ENCODE data around the gene GCNT2.
"Not testable (repeated sequence)": the region's sequence is repeated elsewhere in the genome, so short reads cannot be mapped to it uniquely, and the experiment has no call there.

The GCNT2 gene

DNA sequence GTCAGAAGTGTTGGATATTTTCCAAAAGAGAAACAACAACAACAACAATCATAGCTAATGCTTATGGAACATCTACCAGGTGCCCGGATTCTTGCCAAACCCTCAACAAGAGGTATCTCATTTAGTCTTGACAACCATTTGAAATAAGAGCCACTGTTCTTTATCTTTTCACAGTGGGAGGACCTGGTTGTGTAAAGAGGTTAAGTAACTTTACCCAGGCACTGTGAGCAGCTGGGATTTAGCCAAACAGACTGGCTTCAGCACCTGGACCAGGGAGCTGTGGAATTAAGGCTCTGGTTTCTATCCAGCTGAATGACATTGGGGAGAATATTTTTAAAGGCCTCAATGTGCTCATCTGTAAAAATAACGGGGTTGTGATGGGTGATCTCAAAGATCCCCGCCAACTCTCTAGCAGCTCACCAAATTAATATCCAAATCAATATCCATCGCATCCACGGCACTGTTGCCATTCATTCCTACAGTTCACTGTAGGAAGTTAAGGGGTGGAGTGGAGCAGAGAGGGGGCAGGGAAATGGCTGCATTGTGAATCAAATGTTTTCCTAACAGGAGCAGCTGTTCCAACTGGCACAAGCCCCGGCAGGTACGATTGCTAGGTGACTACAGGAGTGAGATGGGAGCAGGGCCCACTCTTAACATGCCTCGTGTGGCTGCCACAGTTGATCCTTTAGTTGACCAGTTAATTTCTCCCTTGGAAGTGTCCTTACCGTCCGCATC, 61.8 kb downstream of the GCNT2 start:
- DNase-seq = no peak

DNA sequence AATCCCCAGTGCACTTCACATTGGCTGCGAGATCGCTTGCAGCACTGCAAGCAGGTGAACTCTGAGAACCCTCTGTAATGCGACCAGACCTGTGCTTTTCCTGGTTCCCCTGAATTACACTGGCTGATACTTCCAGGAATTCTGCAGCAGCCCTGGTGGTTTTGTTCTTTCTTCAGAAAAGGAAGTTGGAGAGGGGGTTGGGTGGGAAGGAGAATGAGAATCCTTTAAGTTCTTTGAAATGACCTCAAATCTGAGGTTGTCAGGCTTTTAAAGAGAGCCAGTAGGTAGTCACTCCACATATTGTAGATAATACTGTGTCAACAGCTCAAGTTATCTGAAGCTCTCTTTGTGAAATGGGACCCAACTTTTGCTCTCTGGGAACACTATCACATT, 62.4 kb downstream of the GCNT2 start:
- no peak for DNase-seq

DNA sequence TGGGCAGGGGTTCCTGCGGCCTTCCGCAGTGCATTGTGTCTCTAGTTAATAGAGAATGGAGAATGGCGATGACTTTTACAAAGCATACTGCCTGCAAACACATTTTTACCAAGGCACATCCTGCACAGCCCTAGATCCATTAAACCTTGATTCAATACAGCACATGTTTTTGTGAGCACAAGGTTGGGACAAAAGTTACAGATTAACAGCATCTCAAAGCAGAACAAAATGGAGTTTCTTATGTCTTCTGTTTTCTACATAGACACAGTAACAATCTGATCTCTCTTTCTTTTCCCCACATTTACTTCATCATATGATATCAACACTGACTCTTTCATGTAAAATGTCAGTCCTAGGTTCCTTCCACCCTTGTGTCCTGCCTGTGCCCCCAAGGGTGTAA, 63.5 kb downstream of the GCNT2 start:
- no peak for DNase-seq

DNA sequence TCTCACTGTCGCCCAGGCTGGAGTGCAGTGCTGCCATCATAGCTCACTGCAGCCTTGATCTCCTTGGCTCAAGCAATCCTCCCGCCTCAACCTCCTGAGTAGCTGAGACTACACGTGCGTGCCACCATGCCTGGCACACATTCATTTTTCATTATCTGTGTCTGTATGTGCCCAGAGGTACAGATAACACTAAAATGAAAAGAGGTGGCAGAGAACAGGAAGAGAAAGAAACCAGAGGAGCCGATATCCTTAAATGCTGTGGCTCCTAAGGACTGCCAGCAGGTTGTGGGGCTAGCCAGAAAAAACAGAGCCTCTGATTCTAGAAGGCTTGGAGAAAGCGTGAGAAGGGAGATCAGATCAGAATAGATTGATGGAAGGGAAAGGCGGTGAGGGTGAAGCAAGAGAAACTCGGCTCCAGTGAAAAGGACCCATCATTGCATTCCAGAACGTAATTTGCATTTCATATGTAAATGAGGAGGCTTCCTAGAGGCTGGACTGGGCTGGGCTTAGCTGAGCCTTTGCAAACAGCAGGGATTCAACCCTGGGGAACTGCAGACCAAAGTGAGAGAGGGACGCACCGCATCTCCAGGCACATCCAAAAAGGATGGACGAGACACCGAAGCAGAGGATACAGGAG, 64.2 kb downstream of the GCNT2 start:
- no peak for DNase-seq

DNA sequence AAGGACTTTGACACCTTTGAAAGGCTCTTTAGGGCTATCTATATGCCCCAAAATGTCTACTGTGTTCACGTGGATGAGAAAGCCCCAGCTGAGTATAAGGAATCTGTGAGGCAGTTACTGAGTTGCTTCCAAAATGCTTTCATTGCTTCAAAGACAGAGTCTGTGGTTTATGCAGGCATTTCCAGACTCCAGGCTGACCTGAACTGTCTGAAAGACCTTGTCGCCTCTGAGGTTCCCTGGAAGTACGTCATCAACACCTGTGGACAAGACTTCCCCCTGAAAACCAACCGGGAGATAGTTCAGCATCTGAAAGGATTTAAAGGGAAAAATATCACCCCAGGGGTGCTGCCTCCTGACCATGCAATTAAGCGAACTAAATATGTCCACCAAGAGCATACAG, 65.2 kb downstream of the GCNT2 start:
- DNase-seq = no peak

DNA sequence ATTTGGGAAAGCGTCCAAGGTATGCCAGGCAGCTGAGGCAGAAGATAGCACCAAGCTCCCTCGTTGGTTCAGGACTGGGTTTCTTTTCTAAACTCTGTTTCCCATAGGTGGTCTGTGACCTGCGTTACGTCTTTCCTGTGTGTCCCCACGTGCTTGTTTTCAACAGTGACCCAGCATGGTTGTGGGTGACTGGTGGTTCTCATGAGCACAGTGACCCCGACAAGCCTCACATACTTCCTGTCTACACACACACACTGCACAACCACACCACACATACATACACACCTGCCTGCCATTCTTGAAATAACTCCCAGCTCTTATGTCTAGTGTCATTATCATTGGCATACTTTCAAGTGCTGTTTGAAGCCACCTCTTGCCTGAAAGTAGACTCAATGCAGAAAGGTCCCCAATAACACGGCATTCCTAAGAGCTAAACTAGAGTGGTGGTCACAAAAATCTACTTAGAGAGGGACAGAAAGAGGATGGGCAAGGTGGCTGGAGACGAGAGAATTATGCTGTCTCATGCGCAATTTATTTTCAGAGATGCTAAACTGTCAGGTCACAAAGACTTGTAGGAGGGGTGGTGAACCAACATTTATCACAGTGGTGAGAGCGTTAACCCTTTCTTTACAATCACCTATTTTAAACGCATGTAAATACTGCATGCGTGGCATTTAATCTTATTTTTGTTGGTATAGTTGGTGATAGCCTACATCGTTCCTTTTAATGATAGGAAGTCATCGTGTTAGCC, 66.7 kb downstream of the GCNT2 start:
- no peak for DNase-seq

DNA sequence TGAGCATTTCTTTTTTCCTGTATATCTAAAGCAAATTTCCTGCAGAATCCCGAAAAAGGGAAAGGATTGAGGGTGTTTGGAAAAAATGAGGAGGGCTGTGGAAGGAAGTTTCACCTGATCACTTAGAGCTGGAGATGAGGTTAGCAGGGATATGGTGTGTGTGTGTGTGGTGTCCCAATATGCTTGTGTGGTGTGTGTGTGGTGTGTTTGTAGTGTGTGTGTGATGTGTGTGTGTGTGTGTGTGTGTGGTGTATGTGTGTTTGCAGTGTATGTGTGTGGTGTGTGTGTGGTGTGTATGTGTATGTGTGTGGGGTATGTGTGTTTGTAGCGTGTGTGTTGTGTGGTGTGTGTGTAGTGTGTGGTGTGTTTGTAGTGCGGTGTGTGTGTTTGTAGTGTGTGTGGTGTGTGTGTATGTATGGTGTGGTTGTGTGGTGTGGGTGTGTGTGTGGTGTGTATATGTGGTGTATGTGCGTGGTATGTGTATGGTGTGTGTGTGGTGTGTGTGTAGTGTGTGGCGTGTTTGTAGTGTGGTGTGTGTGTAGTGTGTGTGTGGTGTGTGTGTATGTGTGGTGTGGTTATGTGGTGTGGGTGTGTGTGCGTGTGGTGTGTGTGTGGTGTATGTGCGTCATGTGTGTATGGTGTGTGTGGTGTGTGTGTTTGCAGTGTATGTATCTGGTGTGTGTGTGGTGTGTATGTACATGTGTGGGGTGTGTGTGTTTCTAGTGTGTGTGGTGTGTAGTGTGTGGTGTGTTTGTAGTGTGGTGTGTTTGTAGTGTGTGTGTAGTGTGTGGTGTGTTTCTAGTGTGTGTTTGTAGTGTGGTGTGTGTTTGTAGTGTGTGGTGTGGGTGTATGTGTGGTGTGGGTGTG, 67.6 kb downstream of the GCNT2 start:
- DNase-seq = no peak

DNA sequence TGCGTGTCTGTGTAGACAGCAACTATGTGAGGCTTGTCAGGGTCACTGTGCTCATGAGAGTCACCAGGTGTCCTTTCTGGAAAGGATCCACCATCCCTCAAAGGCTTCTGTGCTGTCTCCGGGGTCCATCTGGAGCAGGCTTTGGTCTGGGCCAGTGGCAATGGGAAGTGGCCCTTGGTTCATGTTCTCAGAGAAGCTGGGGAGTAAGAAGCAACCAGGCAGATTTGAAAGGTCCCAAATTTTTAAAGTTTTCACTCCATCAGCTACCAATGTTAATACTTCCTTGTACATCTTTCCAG, 68.2 kb downstream of the GCNT2 start:
- no peak for DNase-seq

DNA sequence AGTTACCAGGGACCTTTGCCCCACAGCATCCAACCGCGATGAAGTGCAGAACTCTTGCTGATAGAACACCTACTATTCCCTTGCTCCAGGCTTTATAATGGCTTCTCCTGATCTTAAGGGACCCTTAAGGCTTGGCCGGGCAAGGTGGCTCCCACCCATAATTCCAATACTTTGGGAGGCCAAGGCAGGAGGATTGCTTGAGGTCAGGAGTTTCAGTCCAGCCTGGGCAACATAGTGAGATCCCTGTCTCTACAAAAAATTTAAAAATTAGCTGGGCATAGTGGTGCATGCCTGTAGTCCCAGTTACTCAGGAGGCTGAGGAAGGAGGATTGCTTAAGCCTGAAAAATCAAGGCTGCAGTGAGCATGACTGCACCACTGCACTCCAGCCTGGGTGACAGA, 68.8 kb downstream of the GCNT2 start:
- no peak for DNase-seq

DNA sequence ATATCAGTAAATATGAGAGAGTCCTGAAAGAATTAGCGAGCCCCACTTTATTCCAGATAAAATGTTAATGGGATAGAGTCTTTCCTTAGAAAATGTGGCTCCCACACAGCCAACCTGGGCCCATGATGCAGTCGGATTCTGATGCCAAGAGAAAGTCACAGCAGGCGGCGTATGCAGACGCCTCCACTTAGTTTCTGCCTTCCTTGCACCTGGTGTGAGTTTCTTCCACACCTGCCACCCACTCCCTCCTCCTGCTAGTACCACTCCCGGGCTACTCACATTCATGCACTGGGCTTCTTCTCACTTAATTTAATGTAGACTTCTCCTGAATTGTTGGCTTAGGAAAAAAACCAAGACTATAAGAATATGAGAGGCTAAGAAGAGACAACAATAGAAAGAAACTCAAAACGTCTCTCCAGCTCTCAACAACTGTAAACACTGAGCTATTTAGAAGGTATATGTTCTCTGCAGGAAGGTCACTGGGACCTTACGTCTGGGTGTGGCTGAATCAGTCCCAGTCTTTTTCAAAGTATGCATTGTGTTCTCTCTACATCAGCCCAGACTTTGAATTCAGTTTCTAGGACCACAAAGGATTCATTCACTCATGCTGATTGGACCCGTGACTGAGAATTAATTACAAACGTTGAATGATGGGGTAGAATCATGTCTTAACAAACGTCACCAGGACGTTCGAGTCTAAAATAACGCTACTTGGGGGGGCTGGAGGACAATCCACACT, 70.4 kb downstream of the GCNT2 start:
- DNase-seq = no peak

DNA sequence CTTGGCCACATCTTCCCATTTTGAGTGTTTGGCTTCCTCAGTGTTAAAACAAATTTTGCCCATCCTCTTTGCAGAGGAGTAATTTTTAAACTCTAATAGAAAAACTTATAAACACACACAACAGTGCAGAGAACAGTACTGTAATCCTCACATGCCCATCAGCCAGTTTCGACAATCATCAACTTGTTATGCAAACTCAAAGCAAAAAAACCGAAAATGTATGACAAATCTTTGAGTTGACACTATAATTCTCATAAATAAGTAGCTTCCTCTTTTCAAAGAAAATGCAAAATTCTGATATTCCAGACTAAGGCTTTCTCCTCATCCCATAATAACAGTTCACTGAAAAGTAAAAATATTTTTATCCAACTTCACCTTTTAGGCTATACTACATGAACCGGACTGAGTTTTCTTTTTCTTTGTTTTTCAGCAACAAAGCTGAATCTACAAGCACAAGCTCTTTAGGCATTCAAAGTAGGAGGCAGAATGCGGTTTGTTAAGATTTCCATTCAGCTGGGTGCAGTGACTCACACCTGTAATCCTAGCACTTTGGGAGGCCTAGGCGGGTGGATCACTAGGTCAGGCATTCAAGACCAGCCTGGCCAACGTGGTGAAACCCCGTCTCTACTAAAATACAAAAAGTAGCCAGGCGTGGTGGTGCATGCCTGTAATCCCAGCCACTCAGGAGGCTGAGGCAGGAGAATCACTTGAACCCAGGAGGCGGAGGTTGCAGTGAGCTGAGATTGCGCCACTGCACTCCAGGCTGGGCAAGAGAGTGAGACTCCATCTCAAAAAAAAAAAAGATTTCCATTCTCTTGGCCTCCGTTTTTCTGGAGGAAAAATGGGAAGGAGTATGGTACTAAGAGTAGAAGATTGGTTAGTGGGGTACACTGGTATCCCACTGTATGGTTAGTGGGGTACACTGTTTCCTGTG, 74.8 kb downstream of the GCNT2 start:
- no peak for DNase-seq

DNA sequence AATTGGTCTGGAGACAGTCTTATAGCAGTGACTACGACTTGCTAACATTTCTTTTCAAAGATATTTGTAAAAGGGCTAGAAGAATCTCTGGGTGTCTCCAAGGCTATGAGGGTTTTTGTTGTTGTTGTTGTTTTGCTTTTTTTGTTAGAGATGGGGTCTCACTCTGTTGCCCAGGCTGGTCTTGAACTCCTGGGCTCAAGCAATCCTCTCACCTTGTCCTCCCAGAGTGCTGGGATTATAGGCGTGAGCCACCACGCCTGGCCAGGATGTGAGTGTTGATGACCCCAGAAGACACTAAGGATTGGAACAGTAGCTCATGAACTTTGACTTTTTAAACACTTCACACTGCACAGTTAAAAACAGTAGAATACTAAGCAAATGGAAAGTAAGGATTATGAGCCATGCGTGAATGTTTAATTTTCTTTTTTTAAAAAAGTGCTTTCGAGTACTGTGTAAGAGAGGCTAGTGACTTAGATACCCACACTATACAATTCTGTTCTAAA, 76.4 kb downstream of the GCNT2 start:
- no peak for DNase-seq

DNA sequence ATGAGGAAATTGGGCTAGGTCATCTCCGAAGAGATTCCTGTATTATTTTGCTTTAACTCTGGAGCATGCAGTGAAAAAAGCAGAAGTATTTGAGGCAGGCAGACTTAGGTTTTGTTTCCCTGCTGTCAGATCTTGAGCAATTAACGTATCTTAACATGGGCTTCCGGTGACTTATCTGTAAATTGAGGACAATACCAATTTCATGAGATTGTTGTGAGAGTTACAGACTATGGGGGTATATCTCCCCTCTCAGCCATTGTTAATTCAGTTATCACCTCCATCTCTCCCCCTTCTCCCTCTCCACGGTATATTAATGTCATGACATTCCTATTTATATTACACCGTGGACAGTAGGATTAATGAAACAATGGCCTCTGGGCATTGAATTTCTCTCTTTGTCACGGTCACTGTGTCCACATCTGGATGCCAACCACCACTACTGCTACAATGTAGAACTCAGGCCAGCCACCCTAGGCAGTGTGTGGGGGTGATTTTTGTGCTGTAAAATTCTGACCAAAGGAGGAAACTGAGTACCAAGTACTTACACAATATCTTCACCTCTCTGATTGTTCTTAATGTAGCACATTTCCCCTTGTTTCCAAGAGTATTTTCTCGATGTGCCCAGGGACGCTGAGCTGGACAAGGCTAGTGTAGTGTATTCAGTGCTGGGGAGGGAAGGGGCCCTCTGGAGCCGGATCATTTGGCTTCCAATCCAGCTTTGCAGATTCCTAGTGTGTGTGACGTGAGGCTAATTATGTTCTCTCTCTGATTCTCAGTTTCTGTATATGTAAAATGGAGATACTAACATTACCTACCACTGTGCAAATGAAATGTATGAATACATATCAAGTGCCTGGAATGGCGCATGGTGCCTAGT, 77.2 kb downstream of the GCNT2 start:
- DNase-seq = no peak

DNA sequence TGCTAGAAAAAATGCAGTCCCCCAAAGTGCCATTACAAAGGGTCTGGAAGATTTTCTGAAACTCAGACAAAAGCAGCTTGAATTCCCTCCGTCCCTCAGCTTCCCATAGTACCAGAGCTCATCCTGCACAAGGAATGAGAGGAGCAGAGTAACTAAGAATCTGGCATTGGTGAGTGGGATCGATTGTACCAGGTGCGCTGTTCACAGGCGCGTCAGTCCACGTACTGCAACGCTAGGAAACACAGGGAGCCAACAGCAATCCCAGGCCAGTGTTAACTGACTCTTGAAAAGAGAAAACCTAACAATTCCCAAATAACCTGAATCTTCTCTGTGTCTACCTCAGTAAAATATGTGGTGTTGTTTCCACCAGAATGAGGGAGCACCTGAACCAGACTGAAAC, 77.9 kb downstream of the GCNT2 start:
- no peak for DNase-seq

DNA sequence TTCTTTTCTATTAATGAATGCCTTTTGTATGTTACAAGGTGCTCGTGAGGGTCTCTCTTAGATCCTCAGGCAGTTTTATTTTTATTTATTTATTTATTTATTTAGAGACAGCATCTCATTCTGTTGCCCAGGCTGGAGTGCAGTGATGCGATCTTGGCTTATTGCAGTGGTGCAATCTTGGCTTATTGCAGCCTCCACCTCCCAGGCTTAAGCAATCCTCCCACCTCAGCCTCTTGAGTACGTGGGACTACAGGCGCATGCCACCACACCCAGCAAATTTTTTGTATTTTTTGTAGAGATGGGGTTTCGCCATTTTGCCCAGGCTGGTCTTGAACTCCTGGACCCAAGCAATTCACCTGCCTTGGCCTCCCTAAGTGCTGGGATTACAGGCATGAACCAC, 79.5 kb downstream of the GCNT2 start:
- DNase-seq = not testable (repeated sequence)

DNA sequence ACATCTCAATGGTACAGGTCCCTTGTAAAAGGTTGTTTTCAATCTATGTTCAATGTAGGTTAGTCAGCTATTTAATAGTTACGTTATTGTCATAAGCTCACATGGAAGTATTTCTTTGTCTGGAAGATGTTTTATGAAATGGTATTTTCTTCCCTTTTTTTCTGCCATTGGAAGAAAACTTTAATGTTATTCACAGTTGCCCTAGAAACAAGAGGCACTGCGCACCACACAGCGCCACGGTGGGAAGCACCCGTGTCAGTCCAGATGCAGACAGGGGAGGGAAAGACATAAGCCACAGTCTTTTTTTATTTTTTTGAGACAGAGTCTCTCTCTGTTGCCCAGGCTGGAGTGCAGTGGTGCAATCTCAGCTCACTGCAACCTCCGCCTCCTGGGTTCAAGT, 82.1 kb downstream of the GCNT2 start:
- no peak for DNase-seq

DNA sequence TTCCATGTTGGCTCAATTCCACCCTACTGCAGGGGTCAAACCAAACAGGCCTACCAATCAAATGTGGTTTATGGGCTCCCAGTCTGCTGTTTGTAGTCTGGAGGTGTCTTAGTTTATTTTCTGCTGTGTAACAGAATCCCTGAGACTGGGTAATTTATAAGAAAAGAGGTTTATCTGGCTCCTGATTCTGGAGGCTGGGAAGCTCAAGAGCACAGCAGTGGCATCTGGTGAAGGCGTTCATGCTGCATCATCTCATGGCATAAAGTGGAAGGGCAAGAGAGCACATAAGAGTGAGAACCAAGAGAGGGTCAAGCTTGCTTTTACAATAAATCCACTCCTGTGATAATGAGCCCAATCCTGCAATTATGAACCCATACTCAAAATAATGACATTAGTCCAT, 87.9 kb downstream of the GCNT2 start:
- DNase-seq = no peak

DNA sequence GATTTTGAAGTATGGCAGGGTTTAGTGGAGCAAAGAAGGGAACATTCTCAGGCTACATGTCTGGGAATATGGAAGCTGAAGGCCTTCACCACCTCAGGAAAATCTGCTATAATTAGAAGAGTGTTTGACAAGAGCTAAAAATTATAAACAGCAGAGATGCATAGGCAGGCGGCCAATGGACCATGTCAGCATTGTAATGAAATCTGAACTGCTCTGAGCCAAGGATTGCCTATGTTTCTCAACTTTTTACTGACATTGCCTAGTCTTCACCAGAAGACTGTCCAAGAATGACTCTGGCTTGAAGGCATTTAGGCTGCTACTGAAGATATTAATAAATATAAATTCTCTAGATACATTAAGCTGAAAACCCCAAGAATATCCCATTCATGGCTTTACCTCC, 89.1 kb downstream of the GCNT2 start:
- DNase-seq = no peak

DNA sequence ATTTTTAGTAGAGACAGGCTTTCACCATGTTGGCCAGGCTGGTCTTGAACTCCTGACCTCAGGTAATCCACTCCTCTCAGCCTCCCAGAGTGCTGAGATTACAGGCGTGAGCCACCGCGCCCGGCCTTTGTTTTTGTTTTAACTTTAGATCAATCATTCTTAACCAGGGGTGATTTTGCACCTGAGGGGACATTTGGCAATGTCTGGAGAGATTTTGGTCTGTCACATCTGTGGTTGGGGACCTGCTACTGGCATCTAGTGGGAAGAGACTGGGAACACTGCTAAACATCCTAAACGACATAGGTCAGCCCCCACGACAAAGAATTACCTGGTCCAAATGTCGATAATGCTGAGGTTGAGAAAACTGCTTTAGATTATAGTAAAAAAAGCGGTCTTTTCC, 91.0 kb downstream of the GCNT2 start:
- DNase-seq = no peak

DNA sequence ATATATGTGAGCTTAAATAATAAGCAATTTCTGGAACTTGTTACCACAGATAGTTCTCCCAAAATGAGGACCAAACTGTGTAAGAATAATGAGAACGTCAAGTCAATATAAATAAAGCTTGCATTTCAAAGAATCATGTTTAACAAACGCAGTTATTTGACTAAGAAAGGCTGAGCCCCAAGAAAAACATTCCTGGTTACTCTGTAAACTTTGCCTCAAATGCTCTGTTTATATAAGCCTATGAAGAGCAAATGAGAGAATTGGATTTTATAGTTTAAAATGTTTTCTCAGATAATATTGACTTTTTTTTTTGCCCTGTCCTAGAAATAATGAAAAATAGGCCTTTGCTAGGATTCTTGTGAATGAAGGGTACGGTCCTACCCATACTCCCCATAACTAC, 91.9 kb downstream of the GCNT2 start:
- no peak for DNase-seq
